ENCODE results near the gene PAPOLB.

Gene PAPOLB

GRCh38 chr7:4838626-4839334 is 23.1 kb downstream of the PAPOLB start:
- TF ChIP-seq CTCF (conservative IDR thresholded peaks at IDR 0.05) (no peak), ZFX (IDR thresholded peaks at IDR 0.05) (no peak)
- no peak overlapping the region for H3K27ac ChIP-seq

- TF ChIP-seq ZFX (IDR thresholded peaks at IDR 0.05) (no peak), CTCF (conservative IDR thresholded peaks at IDR 0.05) (no peak)
- H3K27ac ChIP-seq = no peak overlapping the region
Measured at GRCh38 chr7:4837803-4838625, 23.8 kb downstream of the PAPOLB start.

GRCh38 chr7:4837041-4837802 is 24.6 kb downstream of the PAPOLB start:
- no peak overlapping the region for H3K27ac ChIP-seq
- no peak for TF ChIP-seq CTCF (conservative IDR thresholded peaks at IDR 0.05)
- no peak for TF ChIP-seq ZFX (IDR thresholded peaks at IDR 0.05)

GRCh38 chr7:4836206-4836661 is 25.6 kb downstream of the PAPOLB start:
- TF ChIP-seq CTCF (conservative IDR thresholded peaks at IDR 0.05) (no peak), ZFX (IDR thresholded peaks at IDR 0.05) (no peak)
- H3K27ac ChIP-seq = no peak overlapping the region

- H3K27ac ChIP-seq = no peak overlapping the region
- TF ChIP-seq CTCF (conservative IDR thresholded peaks at IDR 0.05) (no peak), ZFX (IDR thresholded peaks at IDR 0.05) (no peak)
Measured at GRCh38 chr7:4835398-4836205, 26.2 kb downstream of the PAPOLB start.

- TF ChIP-seq CTCF (conservative IDR thresholded peaks at IDR 0.05) (no peak), ZFX (IDR thresholded peaks at IDR 0.05) (no peak)
- no peak overlapping the region for H3K27ac ChIP-seq
Measured at GRCh38 chr7:4834601-4835397, 27.0 kb downstream of the PAPOLB start.

All from C4-2B (cell line).